Heart left ventricle (tissue), 13 donors: ENCODE results near the gene CTDSP2.

Experiments
- CTCF ChIP-seq, 12 donors: fragments of 200-600 bp; sonication (generic) in 4 of 12; IDR thresholded peaks; one replicate each; pipeline versions ENCODE4 v1.5.0 to v1.8.0; 2018 to 2022; ENCODE audit warnings: antibody characterized with exemption in 12 of 12, mild to moderate bottlenecking in 5 of 12
- POLR2A ChIP-seq, 2 donors: fragments of 450-650 bp; IDR thresholded peaks; one replicate each; pipeline ENCODE4 v1.6.1; 2017; ENCODE audit warnings: antibody characterized with exemption in 2 of 2, mild to moderate bottlenecking in 2 of 2, moderate library complexity in 2 of 2
- donor health status: ischemic (EF 13 %, LVEDD 7.1; RV severe dilation, severe dysfunction).
- donor health status: DM: no; HTN: yes; CAD: no.
- donor health status: DM: no; HTN: no; CAD: no.
- donor health status: ischemic (EF 25% LVEDD 6.9; RV normal size, moderate dysfunction).
- donor health status: ischemic (EF 25% LVEDD 5.7; RV mildly dilated, moderate dysfunction).
- donor health status: ischemic (EF 35%, LVEDD 5.7; RV mildly dilated, moderate dysfunction).
- donor health status: nonischemic (EF 11% LVEDD 7.7; RV severe dilation, severe dysfunction).
- donor health status: DM: yes; HTN: yes; CAD: no.
- donor health status: PGD.
- donor health status: ischemic (EF 29% LVEDD 5.4; RV normal size, mild dysfunction).
- donor health status: nonischemic (EF 23%, LVEDD 6.1; RV moderate dilation, normal function).

GRCh38 chr12:57852200-57852599 is 5.7 kb upstream of the CTDSP2 start:
- TF ChIP-seq CTCF (IDR thresholded peaks at IDR 0.05) = no peak
- TF ChIP-seq POLR2A (IDR thresholded peaks at IDR 0.05) = no peak
